Esophagus (tissue), 2 donors: ENCODE results near the gene PTPRR. TPM values are rescaled to one million over a fixed set of nuclear protein-coding genes. Genes with fewer than 3 reads are reported as not detected.

Source experiments
- H3K27ac ChIP-seq, 2 donors: one replicate each; pipeline ENCODE4 v1.5.1; 2013; ENCODE audit warnings: low read depth in 2 of 2, mild to moderate bottlenecking in 2 of 2, inconsistent platforms in 1 of 2, low read length in 1 of 2, moderate library complexity in 1 of 2
- H3K27me3 ChIP-seq, 2 donors: one replicate each; pipeline ENCODE4 v1.6.1; 2013; ENCODE audit warnings: low read length in 2 of 2, control low read depth in 1 of 2, mild to moderate bottlenecking in 1 of 2; ENCODE audit not compliant: insufficient read depth in 2 of 2, control insufficient read depth in 1 of 2
- H3K36me3 ChIP-seq, 2 donors: one replicate each; pipeline ENCODE4 v1.6.1; 2013; ENCODE audit warnings: low read length in 1 of 2; ENCODE audit not compliant: control insufficient read depth in 2 of 2, insufficient read depth in 2 of 2
- H3K4me1 ChIP-seq, 2 donors: one replicate each; pipeline ENCODE4 v1.6.1; 2013; ENCODE audit warnings: low read length in 1 of 2; ENCODE audit not compliant: control insufficient read depth in 2 of 2, insufficient read depth in 2 of 2
- H3K4me3 ChIP-seq, 2 donors: one replicate each; pipeline ENCODE4 v1.5.1; 2013; ENCODE audit warnings: low read length in 2 of 2, mild to moderate bottlenecking in 2 of 2, low read depth in 1 of 2, moderate library complexity in 1 of 2
- H3K9me3 ChIP-seq, 2 donors: one replicate each; pipeline ENCODE4 v1.6.1; 2013; ENCODE audit warnings: mild to moderate bottlenecking in 2 of 2, low read depth in 1 of 2, low read length in 1 of 2, moderate library complexity in 1 of 2; ENCODE audit not compliant: control insufficient read depth in 2 of 2, insufficient read depth in 1 of 2
- WGBS, 2 donors: extraction: QIAGEN DNeasy Blood & Tissue Kit; methylation state at CpG; one replicate each; pipeline ENCODE4 v1.1.7; 2013; 5-methylcytosine and 5-hydroxymethylcytosine counted together
- polyA plus RNA-seq, 2 donors: library from polyadenylated mRNA; stranded (reverse); fragments of 200-250 nt; gene quantifications; one replicate each; pipeline ENCODE4 v1.2.3, GENCODE V29; 2013
- donor health status: healthy with polysubstance abuse.
- donor health status: Bipolar disorder and iron deficiency.

The PTPRR gene
- polyA plus RNA-seq, 2 donors = 0.05 to 0.06 TPM

DNA sequence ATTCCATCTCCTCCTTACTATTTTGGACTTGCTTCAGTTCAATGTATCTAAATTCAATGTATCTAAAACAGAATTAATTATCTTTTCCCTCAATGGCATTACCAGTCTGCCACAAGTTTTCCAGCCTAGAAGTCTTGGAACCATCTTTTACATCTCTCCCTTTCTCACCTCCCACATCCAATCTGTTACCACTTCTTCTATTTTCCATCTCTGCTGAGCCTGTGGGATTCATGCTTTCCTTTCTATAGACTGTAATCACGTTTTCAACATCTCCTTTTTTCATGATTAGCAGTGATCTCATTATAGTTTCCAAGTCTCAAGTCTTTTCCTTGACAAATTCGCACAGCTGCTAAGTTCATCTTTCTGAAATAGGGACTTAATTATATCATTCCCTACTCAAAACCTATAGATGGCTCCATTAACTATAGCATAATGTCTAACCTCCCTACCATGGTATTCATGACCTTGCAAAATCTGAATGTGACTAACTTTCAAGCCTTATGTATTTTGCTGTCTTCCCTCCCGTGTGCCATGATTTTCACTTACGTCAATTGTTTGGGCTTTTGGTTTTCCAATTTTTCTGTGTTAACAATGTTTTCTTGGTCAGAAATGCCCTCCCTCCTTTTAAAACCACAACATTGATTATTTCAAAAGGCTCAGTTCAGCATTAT is 262.8 kb downstream of the PTPRR start:
- 74 to 80% methylated on average over 4 of the region's 4 CpGs for WGBS, 2 donors
- no peaks in the 10 kb centered on the region for H3K27me3 ChIP-seq
- peaks cover 0 to 3% of the 10 kb centered on the region in 2 donors for H3K9me3 ChIP-seq
- H3K36me3 ChIP-seq = no peaks in the 10 kb centered on the region
- H3K4me3 ChIP-seq = no peak overlapping the region
- H3K27ac ChIP-seq = no peak overlapping the region
- peaks cover 0 to 3% of the 10 kb centered on the region in 2 donors for H3K4me1 ChIP-seq

DNA sequence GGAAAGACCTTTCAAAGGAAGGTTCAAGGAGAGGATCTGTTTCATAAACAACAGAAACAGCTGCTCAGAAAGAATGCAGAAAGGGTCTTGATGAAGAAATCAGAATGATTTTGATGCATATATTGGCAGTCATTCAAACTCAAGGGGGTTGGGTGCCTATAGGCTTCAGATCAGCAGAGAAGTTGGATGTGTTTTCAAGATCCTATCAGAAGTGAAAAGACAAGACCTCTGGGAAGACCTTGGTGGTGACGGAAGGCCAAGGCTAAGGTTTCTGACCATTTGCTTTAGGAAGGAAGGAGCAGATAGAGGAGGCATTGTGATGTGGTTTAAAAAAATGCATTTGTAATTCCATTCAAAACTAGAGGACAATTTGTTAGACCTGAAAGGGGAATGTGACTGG is 268.1 kb downstream of the PTPRR start:
- no peaks in the 10 kb centered on the region for H3K27me3 ChIP-seq
- no peaks in the 10 kb centered on the region for H3K36me3 ChIP-seq
- 86 to 89% methylated on average over 1 of the region's 1 CpG for WGBS, 2 donors
- no peak overlapping the region for H3K4me3 ChIP-seq
- H3K4me1 ChIP-seq = no peaks in the 10 kb centered on the region
- H3K9me3 ChIP-seq = peaks cover 0 to 3% of the 10 kb centered on the region in 2 donors
- H3K27ac ChIP-seq = no peak overlapping the region

- H3K27ac ChIP-seq = no peak overlapping the region
- no peaks in the 10 kb centered on the region for H3K27me3 ChIP-seq
- no peak overlapping the region for H3K4me3 ChIP-seq
- H3K9me3 ChIP-seq = no peaks in the 10 kb centered on the region
- no peaks in the 10 kb centered on the region for H3K4me1 ChIP-seq
- WGBS, 2 donors = 43 to 50% methylated on average over 2 of the region's 2 CpGs
- no peaks in the 10 kb centered on the region for H3K36me3 ChIP-seq
Observed at GRCh38 chr12:70648831-70649230, 271.7 kb downstream of the PTPRR start.

DNA sequence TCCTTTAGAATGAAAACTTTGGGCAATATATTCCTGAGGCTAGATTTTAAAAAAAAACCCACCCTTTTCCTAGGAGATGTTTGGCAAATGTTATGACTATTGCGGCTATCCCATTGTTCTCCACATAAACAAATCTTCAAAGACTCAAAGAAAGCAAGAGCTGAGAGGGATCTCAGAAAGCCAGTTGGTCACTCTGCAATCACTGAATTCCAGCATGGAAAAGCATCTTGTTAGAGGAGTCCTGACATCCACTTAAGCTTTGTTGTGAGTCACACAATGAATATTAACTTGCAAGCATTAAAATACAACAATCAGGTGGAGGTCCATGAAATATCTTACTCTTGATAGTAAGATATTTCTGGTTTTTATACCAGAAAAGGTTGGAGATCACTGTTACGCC is 272.3 kb downstream of the PTPRR start:
- H3K4me3 ChIP-seq = no peak overlapping the region
- no peaks in the 10 kb centered on the region for H3K4me1 ChIP-seq
- H3K27ac ChIP-seq = no peak overlapping the region
- no peaks in the 10 kb centered on the region for H3K36me3 ChIP-seq
- H3K9me3 ChIP-seq = no peaks in the 10 kb centered on the region
- WGBS, 2 donors = 81 to 86% methylated on average over 2 of the region's 2 CpGs
- H3K27me3 ChIP-seq = no peaks in the 10 kb centered on the region

DNA sequence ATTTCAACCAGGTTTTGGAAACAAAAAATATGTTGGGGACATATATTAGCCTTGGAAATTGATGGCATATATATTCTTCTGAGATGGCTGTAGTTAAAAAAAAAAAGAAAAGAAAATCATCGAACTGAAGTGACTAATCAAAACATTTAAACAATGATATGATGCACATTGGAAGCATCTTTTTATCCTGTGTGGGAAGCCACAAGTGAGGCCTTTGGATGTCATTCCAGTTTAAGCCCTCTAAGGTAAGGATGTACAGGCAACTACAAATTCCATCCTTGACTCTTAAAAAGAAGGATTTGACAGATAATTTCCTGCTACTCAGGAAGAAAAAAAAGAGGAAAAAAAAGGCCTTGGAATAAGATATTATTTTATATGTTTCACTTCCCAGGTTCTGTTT is 273.7 kb downstream of the PTPRR start:
- Histone ChIP-seq H3K9me3 (no peaks in the 10 kb centered on the region), H3K36me3 (no peaks in the 10 kb centered on the region), H3K4me3 (no peak overlapping the region), H3K27ac (no peak overlapping the region), H3K4me1 (no peaks in the 10 kb centered on the region), H3K27me3 (no peaks in the 10 kb centered on the region)
- 47 to 58% methylated on average over 1 of the region's 1 CpG for WGBS, 2 donors

- Histone ChIP-seq H3K4me3 (no peak overlapping the region), H3K27me3 (no peaks in the 10 kb centered on the region), H3K9me3 (no peaks in the 10 kb centered on the region), H3K4me1 (no peaks in the 10 kb centered on the region), H3K36me3 (no peaks in the 10 kb centered on the region), H3K27ac (no peak overlapping the region)
- WGBS, 2 donors = 15 to 21% methylated on average over 10 of the region's 10 CpGs
Observed at GRCh38 chr12:70645494-70646317, 274.8 kb downstream of the PTPRR start.

DNA sequence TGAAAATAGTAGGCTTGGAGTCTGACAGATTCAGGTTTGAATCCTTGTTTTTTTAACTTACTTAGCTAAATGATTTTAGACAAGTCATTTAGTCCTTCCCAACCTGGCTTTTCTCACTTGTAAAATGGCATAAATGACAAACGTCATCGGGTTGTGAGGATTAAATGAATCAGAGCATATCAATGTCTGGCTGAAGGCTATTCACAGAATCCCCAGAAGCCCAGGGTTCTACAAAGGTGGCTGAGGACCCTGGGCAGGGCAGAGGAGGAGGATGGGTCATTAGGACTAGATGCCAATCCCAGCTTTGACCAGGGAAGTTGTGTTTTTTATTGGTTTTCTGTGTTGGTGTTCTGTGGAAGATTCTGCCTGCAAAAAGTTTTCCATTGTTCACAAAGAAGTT is 275.7 kb downstream of the PTPRR start:
- no peaks in the 10 kb centered on the region for H3K27me3 ChIP-seq
- H3K27ac ChIP-seq = no peak overlapping the region
- H3K9me3 ChIP-seq = no peaks in the 10 kb centered on the region
- no peaks in the 10 kb centered on the region for H3K4me1 ChIP-seq
- WGBS, 2 donors = 49 to 57% methylated on average over 2 of the region's 2 CpGs
- no peaks in the 10 kb centered on the region for H3K36me3 ChIP-seq
- no peak overlapping the region for H3K4me3 ChIP-seq

DNA sequence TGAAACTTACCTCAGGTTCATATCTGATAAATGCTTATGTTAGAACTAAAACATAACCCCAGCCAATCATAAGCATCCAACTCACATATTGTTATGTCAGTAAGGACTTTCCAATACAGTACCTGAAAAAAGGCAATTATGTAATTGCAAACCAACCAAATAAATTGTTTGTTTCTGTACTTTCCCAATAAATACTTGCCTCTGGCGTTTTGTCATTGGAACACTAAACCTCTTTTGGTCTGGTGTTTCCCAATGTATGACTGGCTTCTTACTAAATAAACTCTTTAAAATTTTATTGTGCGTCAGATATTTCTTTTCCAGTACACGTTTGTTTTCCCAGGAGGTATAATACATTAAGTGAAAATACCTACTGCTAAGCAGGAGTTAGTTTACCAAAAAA is 276.6 kb downstream of the PTPRR start:
- Histone ChIP-seq H3K4me1 (no peaks in the 10 kb centered on the region), H3K4me3 (no peak overlapping the region), H3K27ac (no peak overlapping the region), H3K9me3 (no peaks in the 10 kb centered on the region), H3K27me3 (no peaks in the 10 kb centered on the region), H3K36me3 (no peaks in the 10 kb centered on the region)
- 74 to 77% methylated on average over 3 of the region's 3 CpGs for WGBS, 2 donors

DNA sequence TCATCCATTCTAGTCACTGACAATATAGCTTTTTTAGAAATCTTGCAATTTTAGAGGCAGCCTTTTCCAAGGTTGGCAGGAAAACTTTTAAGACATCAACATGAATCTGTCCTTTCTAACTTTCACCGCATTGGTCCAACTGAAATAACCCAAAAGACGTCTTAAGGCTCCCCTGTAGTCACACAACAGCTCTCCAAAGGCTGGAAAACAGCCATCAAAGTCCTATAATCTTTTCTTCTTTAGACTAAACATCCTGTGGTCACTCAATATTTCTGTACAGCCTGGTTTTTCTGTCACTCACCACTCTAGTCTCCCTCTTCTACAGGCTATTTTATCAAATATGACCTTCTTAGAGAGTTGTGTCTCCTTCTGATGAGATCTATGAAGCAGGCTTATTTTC is 278.8 kb downstream of the PTPRR start:
- Histone ChIP-seq H3K36me3 (no peaks in the 10 kb centered on the region), H3K27ac (no peak overlapping the region), H3K4me1 (no peaks in the 10 kb centered on the region), H3K9me3 (no peaks in the 10 kb centered on the region), H3K27me3 (no peaks in the 10 kb centered on the region), H3K4me3 (no peak overlapping the region)
- WGBS, 2 donors = 75 to 84% methylated on average over 2 of the region's 2 CpGs

DNA sequence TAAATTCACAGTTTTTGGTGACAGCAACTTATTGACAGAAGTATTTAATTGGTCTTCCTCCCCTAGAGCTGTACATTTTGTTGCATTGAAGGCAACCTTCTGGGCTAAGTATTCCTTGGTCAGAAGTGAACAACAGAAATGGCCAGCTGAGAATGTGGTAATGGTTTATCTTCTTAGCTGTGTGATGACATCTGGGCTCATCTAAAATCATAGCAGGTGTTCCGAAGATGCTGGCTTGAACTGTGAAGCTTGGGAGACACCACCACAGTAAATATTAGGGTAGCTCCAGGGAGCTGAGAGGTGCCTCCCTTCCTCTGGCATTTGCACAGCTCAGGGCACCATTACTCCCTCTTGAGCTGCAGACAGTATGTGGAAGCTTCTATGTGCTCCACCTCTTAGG is 279.6 kb downstream of the PTPRR start:
- H3K36me3 ChIP-seq = no peaks in the 10 kb centered on the region
- H3K4me3 ChIP-seq = no peak overlapping the region
- no peak overlapping the region for H3K27ac ChIP-seq
- peaks cover 0 to under 1% of the 10 kb centered on the region in 2 donors for H3K27me3 ChIP-seq
- H3K4me1 ChIP-seq = no peaks in the 10 kb centered on the region
- no peaks in the 10 kb centered on the region for H3K9me3 ChIP-seq
- WGBS, 2 donors = 79 to 88% methylated on average over 1 of the region's 1 CpG
